Upper lobe of left lung (tissue), 4 donors: ENCODE results near the gene CADPS.

ENCODE experiments used
- EP300 ChIP-seq, 4 donors: sonication (generic); formaldehyde crosslinking; IDR thresholded peaks; one replicate each; pipeline ENCODE4 v1.5.1; 2017; ENCODE audit warnings: antibody characterized with exemption in 4 of 4, control low read depth in 2 of 4
- POLR2A ChIP-seq, 4 donors: fragments of 450-650 bp; IDR thresholded peaks; one replicate each; pipeline ENCODE4 v1.5.1; 2016 to 2017; ENCODE audit warnings: antibody characterized with exemption in 4 of 4, mild to moderate bottlenecking in 2 of 4
- POLR2AphosphoS5 ChIP-seq, 2 donors: sonication (generic); formaldehyde crosslinking; IDR thresholded peaks; one replicate each; pipeline ENCODE4 v1.5.1; 2017; ENCODE audit warnings: antibody characterized with exemption in 2 of 2
- TF ChIP-seq, protein P1 (sequence below), 6 experiments: fragments of 450-650 bp in 4 of 6; fragments of 200-600 bp in 2 of 6; sonication (generic) in 2 of 6; IDR thresholded peaks; one replicate each; pipeline ENCODE4 v1.5.1; 2016 to 2019; ENCODE audit warnings: antibody characterized with exemption in 6 of 6

DNA sequence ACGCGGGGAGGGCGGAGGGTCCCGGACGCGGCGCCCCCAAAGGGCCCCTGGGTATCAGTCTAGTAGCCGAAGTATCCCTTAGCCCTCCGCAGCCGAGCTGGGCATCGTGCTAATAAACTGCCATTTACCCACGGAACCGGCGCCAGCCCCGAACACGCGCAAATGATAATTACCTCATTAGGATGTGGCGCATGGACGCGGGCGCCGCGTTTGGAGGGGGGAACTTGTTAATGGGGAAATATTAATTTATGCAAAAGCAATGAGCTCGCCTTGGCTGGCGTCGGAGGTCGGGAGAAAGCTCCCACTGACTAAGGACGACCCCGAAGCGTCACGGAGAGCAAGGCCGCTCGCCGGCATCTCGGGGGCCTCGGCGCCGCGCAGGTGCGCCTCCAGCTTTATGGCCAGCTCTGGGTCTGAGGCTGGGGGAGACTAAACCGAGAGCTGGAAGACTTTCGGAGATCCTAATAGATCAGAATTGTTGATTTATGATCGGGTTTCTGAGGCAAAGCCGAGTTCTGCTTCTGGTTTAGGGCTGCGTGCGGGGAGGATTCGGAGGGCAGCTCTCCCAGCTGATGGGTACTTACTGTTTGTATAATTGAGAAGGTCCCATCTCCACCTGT is 501.4 kb downstream of the CADPS start:
- TF ChIP-seq EP300 (IDR thresholded peaks at IDR 0.05) (no peak), POLR2AphosphoS5 (IDR thresholded peaks at IDR 0.05) (no peak), POLR2A (IDR thresholded peaks at IDR 0.05) (no peak)
- TF ChIP-seq, protein P1, sequence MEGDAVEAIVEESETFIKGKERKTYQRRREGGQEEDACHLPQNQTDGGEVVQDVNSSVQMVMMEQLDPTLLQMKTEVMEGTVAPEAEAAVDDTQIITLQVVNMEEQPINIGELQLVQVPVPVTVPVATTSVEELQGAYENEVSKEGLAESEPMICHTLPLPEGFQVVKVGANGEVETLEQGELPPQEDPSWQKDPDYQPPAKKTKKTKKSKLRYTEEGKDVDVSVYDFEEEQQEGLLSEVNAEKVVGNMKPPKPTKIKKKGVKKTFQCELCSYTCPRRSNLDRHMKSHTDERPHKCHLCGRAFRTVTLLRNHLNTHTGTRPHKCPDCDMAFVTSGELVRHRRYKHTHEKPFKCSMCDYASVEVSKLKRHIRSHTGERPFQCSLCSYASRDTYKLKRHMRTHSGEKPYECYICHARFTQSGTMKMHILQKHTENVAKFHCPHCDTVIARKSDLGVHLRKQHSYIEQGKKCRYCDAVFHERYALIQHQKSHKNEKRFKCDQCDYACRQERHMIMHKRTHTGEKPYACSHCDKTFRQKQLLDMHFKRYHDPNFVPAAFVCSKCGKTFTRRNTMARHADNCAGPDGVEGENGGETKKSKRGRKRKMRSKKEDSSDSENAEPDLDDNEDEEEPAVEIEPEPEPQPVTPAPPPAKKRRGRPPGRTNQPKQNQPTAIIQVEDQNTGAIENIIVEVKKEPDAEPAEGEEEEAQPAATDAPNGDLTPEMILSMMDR (IDR thresholded peaks at IDR 0.05) = no peak
